ENCODE measurements around the gene NKX1-1. TPM values are rescaled to one million over a fixed set of nuclear protein-coding genes. Genes with fewer than 3 reads are reported as not detected.

NKX1-1 gene
- total RNA-seq, 1 experiment from 2014 or later: not detected

GRCh38 chr4:1375761-1376322, 30.4 kb downstream of the NKX1-1 start:
- Histone ChIP-seq H3K27me3 (ENCODE audit: insufficient read depth, low read depth) (no peaks in the 10 kb centered on the region), H3K4me3 (no peak overlapping the region), H3K36me3 (ENCODE audit: low read depth) (no peaks in the 10 kb centered on the region), H3K9me3 (ENCODE audit: insufficient read depth, low read depth) (no peaks in the 10 kb centered on the region), H3F3A (ENCODE audit: insufficient read depth, low read depth) (no peaks in the 10 kb centered on the region), H3K27ac (no peak overlapping the region), H3K79me2 (ENCODE audit: low read depth) (no peaks in the 10 kb centered on the region), H3K4me1 (replicated peaks; ENCODE audit: insufficient read depth) (no peaks in the 10 kb centered on the region), H3K9me2 (ENCODE audit: insufficient read depth) (no peaks in the 10 kb centered on the region), H2AFZ (no peak overlapping the region), H3K4me2 (no peak overlapping the region), H4K20me1 (ENCODE audit: insufficient read depth) (no peaks in the 10 kb centered on the region)
- TF ChIP-seq EZH2 (IDR thresholded peaks at IDR 0.05; ENCODE audit: low read depth) (no peak), CTCF (conservative IDR thresholded peaks at IDR 0.05) (no peak)
- ChIA-PET CTCF (no interaction called here), POLR2A (ENCODE audit: unreplicated experiment) (no interaction called here)
- intact Hi-C loops (cut with micrococcal nuclease; ENCODE audit: unreplicated experiment): no loop called here
- DNase-seq: no peak
- BruUV-seq (replicated peaks): no TSS peak

GRCh38 chr4:1375051-1375721, 31.1 kb downstream of the NKX1-1 start:
- ChIA-PET CTCF (no interaction called here), POLR2A (ENCODE audit: unreplicated experiment) (no interaction called here)
- H3K36me3 ChIP-seq (ENCODE audit: low read depth): no peaks in the 10 kb centered on the region

GRCh38 chr4:1374706-1375045, 31.6 kb downstream of the NKX1-1 start:
- no peaks in the 10 kb centered on the region for H3K9me3 ChIP-seq (ENCODE audit: insufficient read depth, low read depth)
- no peak overlapping the region for H3K4me2 ChIP-seq
- no peaks in the 10 kb centered on the region for H3K4me1 ChIP-seq (replicated peaks; ENCODE audit: insufficient read depth)
- H3F3A ChIP-seq (ENCODE audit: insufficient read depth, low read depth): no peaks in the 10 kb centered on the region
- no TSS peak for BruUV-seq (replicated peaks)
- intact Hi-C loops (cut with micrococcal nuclease; ENCODE audit: unreplicated experiment): no loop called here
- no peak overlapping the region for H3K4me3 ChIP-seq
- H3K27me3 ChIP-seq (ENCODE audit: insufficient read depth, low read depth): no peaks in the 10 kb centered on the region
- CTCF ChIA-PET: no interaction called here
- no peak overlapping the region for H2AFZ ChIP-seq
- no peaks in the 10 kb centered on the region for H3K79me2 ChIP-seq (ENCODE audit: low read depth)
- H3K9me2 ChIP-seq (ENCODE audit: insufficient read depth): no peaks in the 10 kb centered on the region
- no peak overlapping the region for H3K27ac ChIP-seq
- POLR2A ChIA-PET (ENCODE audit: unreplicated experiment): no interaction called here
- no peaks in the 10 kb centered on the region for H4K20me1 ChIP-seq (ENCODE audit: insufficient read depth)
- TF ChIP-seq EZH2 (IDR thresholded peaks at IDR 0.05; ENCODE audit: low read depth): no peak
- no peak for DNase-seq
- no peaks in the 10 kb centered on the region for H3K36me3 ChIP-seq (ENCODE audit: low read depth)

More at GRCh38 chr4:1375051-1375721, 31.1 kb downstream of the NKX1-1 start:
- H3F3A ChIP-seq (ENCODE audit: insufficient read depth, low read depth): no peaks in the 10 kb centered on the region
- no peak overlapping the region for H3K27ac ChIP-seq
- no peaks in the 10 kb centered on the region for H3K4me1 ChIP-seq (replicated peaks; ENCODE audit: insufficient read depth)
- H3K4me3 ChIP-seq: no peak overlapping the region
- intact Hi-C loops (cut with micrococcal nuclease; ENCODE audit: unreplicated experiment): no loop called here
- no peaks in the 10 kb centered on the region for H3K9me2 ChIP-seq (ENCODE audit: insufficient read depth)
- no peak overlapping the region for H2AFZ ChIP-seq
- H3K79me2 ChIP-seq (ENCODE audit: low read depth): no peaks in the 10 kb centered on the region
- DNase-seq: no peak
- TF ChIP-seq CTCF (conservative IDR thresholded peaks at IDR 0.05) (no peak), EZH2 (IDR thresholded peaks at IDR 0.05; ENCODE audit: low read depth) (no peak)
- no TSS peak for BruUV-seq (replicated peaks)
- no peak overlapping the region for H3K4me2 ChIP-seq
- H4K20me1 ChIP-seq (ENCODE audit: insufficient read depth): no peaks in the 10 kb centered on the region
- H3K9me3 ChIP-seq (ENCODE audit: insufficient read depth, low read depth): no peaks in the 10 kb centered on the region
- H3K27me3 ChIP-seq (ENCODE audit: insufficient read depth, low read depth): no peaks in the 10 kb centered on the region
